ENCODE results near the gene GLIS1.

- TF ChIP-seq CTCF (IDR thresholded peaks at IDR 0.05; ENCODE audit: poor library complexity) = no peak
- TF ChIP-seq EZH2phosphoT487 (IDR thresholded peaks at IDR 0.05; ENCODE audit: low read depth, severe bottlenecking, unreplicated experiment) = no peak
- no peak for TF ChIP-seq EZH2 (IDR thresholded peaks at IDR 0.05; ENCODE audit: borderline replicate concordance)
These were observed 269.6 kb downstream of the GLIS1 start for GRCh38 chr1:53469373-53469772.
